ENCODE results near the gene MAN2B1.
"Not testable (repeated sequence)": the region's sequence is repeated elsewhere in the genome, so short reads cannot be mapped to it uniquely, and the experiment has no call there.

MAN2B1 gene

DNA sequence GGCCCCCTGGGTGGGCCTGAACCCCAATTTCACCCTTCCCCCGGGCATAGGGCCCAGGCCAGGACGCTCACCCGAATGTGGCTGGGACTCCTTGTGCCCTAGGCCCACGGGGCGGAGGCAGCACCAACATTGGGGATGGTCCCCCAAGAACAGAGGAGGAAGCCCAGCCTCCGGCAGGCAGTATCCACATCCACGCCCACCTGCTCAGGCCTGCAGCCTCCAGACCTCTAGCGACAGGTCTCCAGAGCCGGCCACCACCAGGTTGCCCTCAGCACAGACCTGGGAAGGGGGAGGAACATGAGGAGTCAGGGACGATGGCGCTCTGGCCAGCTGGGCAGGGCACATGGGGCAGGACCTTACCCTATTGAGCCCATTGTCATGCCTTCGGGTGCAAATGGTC lies 22.5 kb upstream of the MAN2B1 start:
- DNase-seq (ENCODE audit: low read depth in 2 of 2) = no peak

- no peak for DNase-seq (ENCODE audit: low read depth in 2 of 2)
Measured at GRCh38 chr19:12687496-12688196, 21.1 kb upstream of the MAN2B1 start, which contains the start of gene GNG14. Gene GNG14 (plus strand): TSS chr19:12687998. CDS start chr19:12688049, 51 bp downstream.

DNA sequence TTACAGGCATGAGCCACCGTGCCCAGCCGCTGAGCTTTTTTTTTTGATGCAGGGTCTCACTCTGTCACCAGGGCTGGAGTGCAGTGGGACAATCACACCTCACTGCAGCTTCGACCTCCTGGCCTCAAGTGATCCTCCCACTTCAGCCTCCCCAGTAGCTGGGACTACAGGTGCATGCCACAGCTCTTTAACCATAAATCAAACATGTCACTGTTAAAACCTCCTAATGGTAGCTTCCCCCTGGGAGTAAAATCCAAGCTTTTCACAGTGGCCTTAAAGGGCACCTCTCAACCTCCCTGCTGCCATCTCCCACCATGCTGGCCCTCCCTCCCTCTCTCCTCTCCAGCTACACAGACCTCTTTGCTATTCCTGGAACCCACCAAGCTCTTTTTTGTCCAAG lies 19.3 kb upstream of the MAN2B1 start:
- DNase-seq (ENCODE audit: low read depth in 2 of 2) = no peak

DNA sequence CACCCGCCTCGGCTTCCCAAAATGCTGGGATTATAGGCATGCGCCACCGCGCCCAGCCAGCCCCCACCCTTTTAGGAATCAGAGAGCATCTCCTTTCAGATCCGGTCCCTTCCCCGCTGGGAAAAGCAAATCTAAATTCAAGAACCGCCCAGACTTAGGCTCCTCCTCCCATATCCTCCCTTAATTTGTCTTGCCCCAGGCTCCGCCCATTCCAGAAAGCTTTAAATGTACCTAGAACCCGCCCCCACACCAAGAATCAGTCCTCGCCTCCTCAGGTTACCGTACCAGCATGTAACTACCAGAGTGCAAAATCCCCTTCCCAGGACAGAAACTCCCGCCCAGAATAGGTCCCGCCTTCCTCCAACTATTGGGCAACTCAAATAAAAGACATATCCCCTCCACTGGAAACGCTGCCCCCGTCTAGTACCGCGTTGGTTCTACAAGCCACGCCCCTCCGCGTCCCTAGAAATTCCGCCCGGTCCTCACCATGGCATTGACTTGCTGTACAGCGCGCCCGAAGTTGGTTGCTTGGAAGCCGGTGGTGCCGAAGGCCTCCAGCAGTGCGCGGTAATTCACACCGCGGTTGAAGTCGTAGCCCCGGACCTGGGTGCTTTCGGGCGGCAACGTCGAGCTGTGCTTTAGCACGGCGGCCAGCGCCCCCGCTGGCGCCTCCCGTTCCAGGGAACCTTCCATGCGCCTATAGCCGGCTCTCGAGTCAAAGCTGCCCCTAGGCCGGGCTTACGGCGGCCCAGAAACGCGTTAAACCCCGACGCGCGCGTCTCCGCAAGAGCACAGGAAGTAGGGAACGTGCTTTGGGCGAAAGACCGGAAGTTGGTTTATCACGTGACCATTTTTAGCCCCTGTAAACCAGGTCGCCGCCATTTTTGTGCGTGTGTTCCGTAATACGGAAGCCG lies 14.8 kb upstream of the MAN2B1 start, which contains the start of gene DHPS:
Gene DHPS, minus strand, starts transcription at position 807 of the 914 bp plus-strand sequence. Its CDS starts 114 bp downstream, at position 693.
- DNase-seq (ENCODE audit: low read depth in 2 of 2) = peak; percentile 85 to 88

DNA sequence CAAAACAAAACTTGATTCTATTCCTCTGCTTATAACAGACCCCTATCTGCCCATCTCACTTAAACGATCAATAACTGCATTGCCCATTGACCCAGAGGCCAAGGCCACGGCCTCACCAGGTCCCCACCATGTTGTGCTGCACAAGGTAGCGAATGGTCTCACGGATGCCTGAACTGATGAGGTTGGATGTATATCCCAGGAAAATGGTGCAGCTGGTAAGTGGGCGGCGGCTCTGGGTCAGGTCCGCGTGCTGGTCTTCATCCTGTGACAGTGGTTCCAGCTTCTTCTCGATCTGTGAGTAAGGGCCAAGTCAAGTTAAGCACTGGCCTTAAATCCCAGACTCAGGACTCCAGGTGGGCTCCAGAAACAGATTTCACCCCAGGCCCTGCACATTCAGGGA lies 13.5 kb upstream of the MAN2B1 start:
- DNase-seq (ENCODE audit: low read depth in 2 of 2) = no peak

- DNase-seq (ENCODE audit: low read depth in 2 of 2) = not testable (repeated sequence)
Measured at GRCh38 chr19:12678039-12678438, 11.5 kb upstream of the MAN2B1 start.

DNA sequence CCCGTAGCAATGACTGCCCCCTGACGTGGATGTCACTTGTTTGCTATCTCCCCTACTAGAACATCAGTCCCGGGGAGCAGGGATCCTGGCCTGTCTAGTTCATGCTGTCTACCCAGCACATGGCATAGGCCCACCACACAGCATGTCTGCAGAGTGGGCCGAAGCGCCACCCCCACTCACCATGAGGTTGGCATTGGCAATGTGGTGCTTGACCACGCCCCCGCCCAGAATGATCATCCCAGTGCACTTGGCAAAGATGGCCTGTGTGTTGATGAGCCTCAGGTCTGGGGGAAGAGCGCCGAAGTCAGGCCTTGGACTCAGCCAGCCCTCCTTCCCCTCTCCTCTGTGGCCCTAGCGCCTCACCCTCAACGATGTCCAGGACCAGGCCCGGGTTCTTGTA lies 10.4 kb upstream of the MAN2B1 start:
- DNase-seq (ENCODE audit: low read depth in 2 of 2) = no peak

GRCh38 chr19:12676384-12676792 lies 9.8 kb upstream of the MAN2B1 start:
- peak; percentile 88 to 95 for DNase-seq (ENCODE audit: low read depth in 2 of 2)

- no peak for DNase-seq (ENCODE audit: low read depth in 2 of 2)
Measured at GRCh38 chr19:12675940-12676339, 9.4 kb upstream of the MAN2B1 start.

DNA sequence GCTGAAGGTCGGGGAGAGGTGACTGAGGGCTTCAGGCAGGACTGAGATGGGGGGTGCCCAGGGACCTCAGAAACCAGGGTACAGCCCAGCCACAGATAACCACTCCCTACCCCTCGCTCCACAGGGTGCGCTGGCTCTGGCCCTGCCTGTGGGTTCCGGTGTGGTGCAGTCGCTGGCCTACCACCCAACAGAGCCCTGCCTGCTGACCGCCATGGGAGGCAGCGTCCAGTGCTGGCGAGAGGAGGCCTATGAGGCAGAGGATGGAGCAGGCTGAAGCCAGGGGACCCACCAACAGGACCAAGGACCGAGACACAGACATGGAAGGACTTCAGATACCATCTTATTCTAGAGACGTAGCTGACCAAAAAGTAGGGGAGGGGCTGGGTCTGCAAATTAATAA lies 8.9 kb upstream of the MAN2B1 start:
- DNase-seq (ENCODE audit: low read depth in 2 of 2) = no peak

DNA sequence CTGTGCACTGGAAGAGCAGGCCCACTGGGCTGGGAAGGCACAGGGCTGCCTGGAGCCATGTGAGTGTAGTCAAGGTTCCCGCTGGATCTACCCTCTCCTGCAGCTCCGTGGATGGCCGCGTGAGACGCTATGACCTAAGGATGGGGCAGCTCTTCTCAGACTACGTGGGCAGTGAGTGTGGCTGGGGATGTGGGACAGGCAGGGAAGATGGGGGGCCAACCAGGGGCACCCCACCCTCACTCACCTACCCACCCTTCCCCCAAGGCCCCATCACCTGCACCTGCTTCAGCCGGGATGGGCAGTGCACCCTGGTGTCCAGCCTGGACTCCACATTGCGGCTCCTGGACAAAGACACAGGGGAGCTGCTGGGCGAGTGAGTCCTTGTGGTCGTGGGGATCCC lies 6.2 kb upstream of the MAN2B1 start:
- DNase-seq (ENCODE audit: low read depth in 2 of 2) = no peak

- DNase-seq (ENCODE audit: low read depth in 2 of 2) = no peak
Measured at GRCh38 chr19:12670159-12670928, 3.8 kb upstream of the MAN2B1 start.

- peak; percentile 70 to 71 for DNase-seq (ENCODE audit: low read depth in 2 of 2)
Measured at GRCh38 chr19:12669270-12670158, 3.0 kb upstream of the MAN2B1 start.

GRCh38 chr19:12668932-12669269 lies 2.4 kb upstream of the MAN2B1 start:
- DNase-seq (ENCODE audit: low read depth in 2 of 2) = peak; percentile 46 to 54

DNA sequence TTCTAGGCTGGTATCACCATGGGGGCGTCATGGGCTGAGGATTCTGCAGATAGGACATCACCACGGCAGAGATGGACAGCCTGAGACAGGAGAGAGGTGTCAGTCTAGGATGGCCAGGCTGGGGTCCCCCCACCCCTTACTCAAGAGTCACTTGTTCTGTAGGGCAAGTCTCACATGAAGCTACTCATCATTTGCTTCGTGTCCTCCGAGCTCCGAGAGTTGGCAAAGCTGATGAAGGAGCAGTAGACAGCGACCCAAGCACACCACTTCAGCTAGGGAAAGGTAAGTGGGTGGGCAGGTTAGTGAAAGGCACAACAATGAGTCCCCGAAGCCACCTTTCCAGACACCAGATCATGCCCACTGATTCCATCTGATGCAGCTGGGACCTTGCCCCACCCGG lies 1.8 kb upstream of the MAN2B1 start:
- no peak for DNase-seq (ENCODE audit: low read depth in 2 of 2)

DNA sequence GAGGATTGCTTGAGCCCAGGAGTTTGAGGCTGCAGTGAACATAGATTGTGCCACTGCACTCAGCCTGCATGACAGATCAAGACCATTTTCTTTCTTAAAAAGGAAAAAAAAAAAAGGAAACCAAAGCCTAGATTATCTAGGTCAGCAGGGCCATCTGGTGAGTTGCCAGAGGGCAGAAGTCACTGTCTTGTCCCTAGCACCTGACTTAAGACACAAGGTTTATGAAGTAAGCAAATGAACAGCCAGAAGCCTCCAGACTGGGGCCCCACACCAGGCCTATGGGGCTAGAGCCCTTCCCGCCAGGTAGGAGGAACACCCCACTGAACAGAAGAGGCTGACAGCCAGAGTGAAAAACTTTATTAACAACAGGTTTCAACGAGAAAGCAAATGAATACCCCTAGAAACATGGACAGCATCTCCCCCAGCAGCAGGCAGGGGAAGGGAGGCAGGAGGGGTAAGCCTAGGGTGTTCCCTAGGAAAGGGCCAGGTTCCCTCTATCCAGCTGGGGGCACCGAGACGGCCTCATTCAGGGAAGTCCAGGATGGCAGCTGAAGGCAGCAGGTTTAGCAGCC lies 1.3 kb upstream of the MAN2B1 start:
- DNase-seq (ENCODE audit: low read depth in 2 of 2) = no peak

DNA sequence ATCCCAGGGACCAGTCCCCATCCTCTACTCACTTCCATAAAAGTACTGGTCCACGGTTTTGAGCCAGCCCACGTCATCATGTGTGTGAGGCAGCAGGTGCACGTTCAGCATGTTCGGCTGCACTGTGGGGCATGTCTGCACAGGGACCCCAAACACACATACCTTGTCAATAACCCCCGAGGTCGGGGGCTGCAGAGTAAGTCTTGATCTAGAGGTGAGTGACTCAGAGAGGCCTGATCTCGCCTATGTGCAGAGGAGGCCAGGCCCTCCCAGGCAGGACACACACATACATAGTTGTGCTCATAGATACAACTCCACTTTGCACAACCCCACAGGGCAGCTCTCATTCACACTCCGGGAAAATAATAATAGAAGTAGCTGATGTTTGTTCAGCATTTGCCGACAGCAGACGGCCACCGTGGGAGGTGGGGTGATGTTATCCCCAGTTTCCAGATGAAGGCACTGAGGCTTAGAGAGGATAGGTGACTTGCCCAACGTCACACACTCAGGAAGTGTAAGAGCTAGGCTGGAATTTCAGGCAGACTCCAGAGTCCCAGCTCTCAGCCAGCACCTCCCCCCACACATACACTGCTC lies 774 bp downstream of the MAN2B1 start:
- no peak for DNase-seq (ENCODE audit: low read depth in 2 of 2)

GRCh38 chr19:12665281-12665573 lies 1.3 kb downstream of the MAN2B1 start:
- DNase-seq (ENCODE audit: low read depth in 2 of 2) = peak in 1 of 2 donors; percentile 36

DNA sequence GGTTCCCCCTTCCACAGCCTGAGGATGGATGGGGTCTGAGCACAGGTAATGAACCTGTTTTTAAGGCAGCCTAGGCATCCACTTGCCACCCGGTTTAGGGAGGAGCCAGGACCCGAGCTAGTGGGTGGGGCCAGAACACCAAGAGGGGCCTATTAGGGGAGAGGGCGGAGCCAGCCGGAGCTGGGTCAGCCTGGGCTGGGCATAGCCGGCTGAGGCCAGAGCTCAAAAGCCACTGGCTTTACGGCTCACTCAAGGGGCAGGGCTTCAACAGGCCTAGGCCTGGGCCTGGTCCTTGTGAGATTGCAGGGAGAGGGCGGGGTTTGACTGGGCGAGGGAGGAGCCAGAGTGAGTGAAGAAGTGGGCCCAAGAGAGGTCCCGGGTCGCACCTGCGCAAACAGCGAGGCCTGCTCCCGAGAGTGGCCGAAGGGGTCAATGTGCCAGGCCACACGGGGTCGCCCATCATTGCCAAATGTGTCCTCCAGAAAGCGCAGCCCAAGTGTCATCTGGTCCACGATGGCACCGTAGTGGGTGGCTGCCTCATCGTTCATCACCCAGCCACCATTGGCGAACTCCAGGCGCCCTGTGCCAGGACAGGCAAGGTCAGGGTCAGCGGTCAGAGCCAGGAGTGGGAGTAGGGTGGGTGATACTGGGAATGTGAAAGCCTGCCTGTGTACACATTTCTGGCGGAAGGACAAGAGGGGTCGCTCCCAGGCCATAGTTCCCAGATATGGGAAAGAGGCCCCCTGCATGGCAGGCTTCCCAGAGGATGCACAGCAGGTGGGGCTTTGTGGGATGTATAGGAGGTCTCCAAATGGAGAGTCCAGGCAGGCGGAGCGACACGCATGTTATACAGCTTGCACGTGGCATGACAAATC lies 1.9 kb downstream of the MAN2B1 start:
- no peak for DNase-seq (ENCODE audit: low read depth in 2 of 2)

- DNase-seq (ENCODE audit: low read depth in 2 of 2) = no peak
Measured at GRCh38 chr19:12660980-12661379, 5.6 kb downstream of the MAN2B1 start.

All from stimulated activated CD4-positive, alpha-beta T cell treated with anti-CD3 and anti-CD28 coated beads, Interleukin-4, amount 100 ng/mL, for 48 hours (primary cell).